HG03066 (cell line): ENCODE data around the gene ZFR.
"Not testable (repeated sequence)": the region's sequence is repeated elsewhere in the genome, so short reads cannot be mapped to it uniquely, and the experiment has no call there.

ENCODE experiments used
- ATAC-seq: cut with Tn5 transposase; IDR thresholded peaks from one replicate; pipeline ENCODE4 v1.9.1; 2021; ENCODE audit warnings: low read depth; ENCODE audit not compliant: unreplicated experiment

Gene ZFR

DNA sequence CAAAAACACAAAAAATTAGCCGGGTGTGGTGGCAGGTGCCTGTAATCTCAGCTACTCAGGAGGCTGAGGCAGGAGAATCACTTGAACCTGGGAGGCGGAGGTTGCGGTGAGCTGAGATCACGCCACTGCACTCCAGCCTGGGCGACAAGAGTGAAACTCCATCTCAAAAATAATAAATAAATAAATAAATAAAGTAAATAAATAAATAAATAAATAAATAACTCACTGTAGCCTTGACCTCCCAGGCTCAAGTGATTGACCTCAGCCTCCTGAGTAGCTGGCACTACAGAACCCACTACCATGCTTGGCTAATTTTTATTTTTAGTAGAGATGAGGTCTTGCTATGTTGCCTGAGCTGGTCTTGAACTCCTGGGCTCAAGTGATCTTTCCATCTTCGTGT is 77.3 kb downstream of the ZFR start:
- not testable (repeated sequence) for ATAC-seq

GRCh38 chr5:32365623-32366022 is 78.9 kb downstream of the ZFR start:
- ATAC-seq: no peak

DNA sequence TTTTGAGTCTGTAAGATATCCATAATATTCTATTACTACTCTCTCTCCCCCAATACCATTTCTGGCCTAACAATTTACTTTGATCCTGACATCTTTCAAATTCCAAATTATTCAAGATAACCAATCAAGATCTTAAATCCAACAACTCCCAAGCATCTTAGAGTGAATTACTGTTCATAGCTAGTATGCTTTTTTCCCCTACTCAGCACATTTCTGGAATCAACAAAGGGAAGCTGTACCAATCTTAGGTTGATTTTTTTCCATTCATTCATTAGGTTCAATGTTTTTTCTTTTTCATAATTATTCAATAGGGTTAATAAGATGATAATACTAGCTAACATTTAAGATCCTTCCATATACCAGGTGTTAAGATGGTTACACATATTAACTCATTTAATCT is 81.5 kb downstream of the ZFR start:
- no peak for ATAC-seq

DNA sequence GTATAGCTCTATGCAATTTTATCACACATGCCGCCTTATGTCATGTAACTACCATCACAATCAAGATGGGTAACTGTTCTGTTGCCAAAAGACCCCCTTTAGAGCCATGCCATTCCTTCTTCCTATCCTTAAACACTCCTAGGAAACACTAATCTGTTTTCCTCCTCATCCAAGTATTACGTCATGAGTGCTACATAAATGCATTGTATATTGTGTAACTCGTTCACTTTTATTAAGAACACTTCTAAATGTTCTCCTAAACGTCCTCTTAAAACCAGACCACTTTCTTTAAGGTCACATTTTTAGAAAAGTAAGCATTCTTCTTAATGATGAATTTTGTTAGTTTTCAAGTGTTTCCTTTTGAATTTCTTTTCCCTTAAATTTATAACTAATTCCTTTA is 82.0 kb downstream of the ZFR start:
- no peak for ATAC-seq

GRCh38 chr5:32360906-32361305 is 83.6 kb downstream of the ZFR start:
- no peak for ATAC-seq

GRCh38 chr5:32358611-32359010 is 85.9 kb downstream of the ZFR start:
- ATAC-seq: no peak

GRCh38 chr5:32357658-32358057 is 86.9 kb downstream of the ZFR start:
- ATAC-seq: no peak

- no peak for ATAC-seq
Measured at GRCh38 chr5:32355686-32356085, 88.9 kb downstream of the ZFR start.

DNA sequence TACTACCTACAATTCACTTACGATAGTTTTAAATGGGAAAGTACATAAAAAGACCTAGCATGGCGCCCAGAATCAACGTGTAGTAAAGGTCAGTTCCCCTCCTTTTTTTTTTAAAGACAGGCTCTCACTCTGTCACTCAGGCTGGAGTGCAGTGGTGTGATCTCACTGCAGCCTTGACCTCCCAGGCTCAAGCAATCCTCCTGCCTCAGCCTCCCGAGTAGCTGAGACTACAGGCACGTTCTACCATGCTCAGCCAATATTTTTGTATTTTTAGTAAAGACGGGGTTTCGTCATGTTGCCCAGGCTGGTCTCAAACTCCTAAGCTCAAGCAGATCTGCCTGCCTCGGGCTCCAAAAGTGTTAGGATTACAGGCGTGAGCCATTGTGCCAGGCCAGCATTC is 91.1 kb downstream of the ZFR start:
- no peak for ATAC-seq

GRCh38 chr5:32352685-32353084 is 91.9 kb downstream of the ZFR start:
- no peak for ATAC-seq

GRCh38 chr5:32346869-32347268 is 97.7 kb downstream of the ZFR start:
- no peak for ATAC-seq

DNA sequence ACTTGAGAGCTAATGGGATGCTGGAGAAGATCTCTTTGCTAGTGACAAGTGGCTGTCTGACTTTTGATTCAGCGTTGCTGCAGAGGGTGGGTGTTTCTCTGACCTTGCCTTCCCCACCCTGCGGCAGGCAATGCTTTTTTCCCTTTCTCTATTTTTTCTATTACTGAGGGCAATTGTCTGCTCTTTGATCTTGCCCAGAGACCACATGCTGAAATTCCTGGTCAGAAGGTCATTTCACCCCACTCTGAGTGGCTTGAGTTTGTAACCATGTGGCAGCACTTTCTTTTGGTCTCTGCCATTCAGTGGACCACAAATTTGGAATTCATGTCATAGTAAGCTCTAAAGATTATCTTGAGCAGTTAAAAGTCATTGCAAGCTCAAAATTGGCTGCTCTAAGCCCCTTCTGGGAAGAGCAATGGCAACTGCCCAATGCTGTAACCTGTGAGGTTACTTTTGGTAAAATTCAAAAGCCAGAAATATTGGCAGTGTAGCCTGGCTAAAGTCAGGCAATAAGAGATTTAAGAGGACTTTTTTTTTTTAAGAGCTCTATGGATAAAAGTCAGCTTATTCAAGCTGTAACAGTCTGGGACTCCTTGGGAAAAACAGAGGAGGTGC is 101.4 kb downstream of the ZFR start:
- ATAC-seq: no peak

- no peak for ATAC-seq
Measured at GRCh38 chr5:32342656-32343055, 101.9 kb downstream of the ZFR start.

DNA sequence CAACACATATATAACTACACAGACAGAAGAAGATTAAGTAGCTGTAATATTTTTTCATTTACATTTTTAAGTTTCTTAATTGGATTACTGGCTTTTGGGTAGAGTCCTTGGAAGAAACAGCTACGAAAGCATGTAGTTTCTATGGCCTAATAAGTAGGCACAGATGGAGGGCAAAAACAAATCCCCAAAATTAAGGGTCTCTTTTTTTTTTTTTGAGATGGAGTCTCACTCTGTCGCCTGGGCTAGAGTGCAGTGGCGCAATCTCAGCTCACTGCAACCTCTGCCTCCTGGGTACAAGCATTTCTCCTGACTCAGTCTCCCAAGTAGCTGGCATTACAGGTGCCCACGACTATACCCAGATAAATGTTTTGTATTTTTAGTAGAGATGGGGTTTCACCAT is 104.7 kb downstream of the ZFR start:
- no peak for ATAC-seq

DNA sequence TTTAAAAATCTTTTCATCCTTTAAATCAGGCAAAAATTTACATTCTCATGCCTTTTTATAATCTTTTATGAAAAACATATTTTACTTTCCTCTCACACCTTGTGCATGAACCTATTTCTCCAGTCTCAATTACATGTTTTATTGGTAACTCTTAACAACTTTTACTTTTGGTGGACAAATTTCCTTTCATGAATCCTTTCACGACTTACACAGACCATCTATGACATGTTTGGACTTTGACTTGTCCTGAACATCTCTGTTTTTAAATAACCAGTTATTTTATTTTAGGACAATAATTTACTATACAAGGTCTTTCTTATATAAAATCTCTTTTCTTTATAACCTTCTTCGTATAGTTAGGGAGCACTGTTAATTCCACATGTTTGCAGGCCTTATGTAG is 105.3 kb downstream of the ZFR start:
- no peak for ATAC-seq

GRCh38 chr5:32332966-32333365 is 111.6 kb downstream of the ZFR start:
- no peak for ATAC-seq

- no peak for ATAC-seq
Measured at GRCh38 chr5:32332361-32332760, 112.2 kb downstream of the ZFR start.

- no peak for ATAC-seq
Measured at GRCh38 chr5:32331935-32332274, 112.6 kb downstream of the ZFR start.

- ATAC-seq: no peak
Measured at GRCh38 chr5:32331217-32331934, 113.2 kb downstream of the ZFR start.

GRCh38 chr5:32330126-32330971 is 114.2 kb downstream of the ZFR start:
- no peak for ATAC-seq

DNA sequence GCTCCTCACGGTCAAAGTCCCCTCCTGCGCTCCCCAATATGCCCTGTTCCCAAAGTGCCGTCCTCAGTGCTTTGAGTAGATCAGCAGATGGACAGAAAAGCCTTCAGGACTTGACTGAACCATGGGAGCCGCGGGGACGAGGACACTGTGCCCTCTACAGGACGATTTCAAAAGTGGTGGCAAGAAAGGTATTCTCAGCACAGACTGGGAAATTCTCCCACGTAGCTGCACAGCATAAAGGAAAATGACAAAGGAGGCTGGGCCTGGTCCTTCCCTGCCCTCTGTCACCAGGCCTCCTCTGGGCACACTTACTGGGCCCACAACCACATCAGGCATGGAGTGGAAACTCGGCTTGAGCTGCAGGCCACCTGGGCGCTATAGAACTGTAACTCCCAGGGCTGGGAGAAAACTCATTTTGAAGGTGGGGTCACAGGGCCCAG is 115.1 kb downstream of the ZFR start:
- ATAC-seq: peak; percentile 78
